Natural killer cell treated with Interleukin-12 subunit alpha and Interleukin-12 subunit beta and Interleukin-15 and Interleukin-18, amount 100 ng/mL, for 72 hours (primary cell): ENCODE data around the gene NFATC2. TPM values are rescaled to one million over a fixed set of nuclear protein-coding genes. Genes with fewer than 3 reads are reported as not detected.

Source experiments
- ATAC-seq, 2 donors: fragments of 150-1000 bp; cut with Tn5 transposase in 1 of 2; sonication (Bioruptor Pico), chemical (Tn5 transposase) in 1 of 2; 2 replicates each; pipeline ENCODE4 v1.10.0; 2021
- DNase-seq: peaks from one replicate; pipeline ENCODE4 v3.0.0; 2022; ENCODE audit warnings: low spot score
- H3K27ac Mint-ChIP-seq, 2 donors: 1 replicate in 1 of 2; 2 replicates in 1 of 2; pipeline ENCODE4 v1.8.0; 2022; ENCODE audit warnings: mixed read lengths in 2 of 2, mild to moderate bottlenecking in 1 of 2, moderate library complexity in 1 of 2
- H3K27me3 Mint-ChIP-seq, 2 donors: 1 replicate in 1 of 2; 2 replicates in 1 of 2; pipeline ENCODE4 v1.8.0; 2022; ENCODE audit warnings: mixed read lengths in 2 of 2
- H3K36me3 Mint-ChIP-seq: one replicate; pipeline ENCODE4 v1.8.0; 2022; ENCODE audit warnings: mixed read lengths
- H3K4me1 Mint-ChIP-seq, 2 donors: 1 replicate in 1 of 2; 2 replicates in 1 of 2; pipeline ENCODE4 v1.8.0; 2022; ENCODE audit warnings: low read depth in 2 of 2, mixed read lengths in 2 of 2, mild to moderate bottlenecking in 1 of 2
- H3K4me3 Mint-ChIP-seq: one replicate; pipeline ENCODE4 v1.8.0; 2022; ENCODE audit warnings: mixed read lengths
- H3K9me3 Mint-ChIP-seq: 2 replicates; pipeline ENCODE4 v1.8.0; 2022; ENCODE audit warnings: mixed read lengths
- total RNA-seq, 2 donors: library from RNA; stranded (reverse); gene quantifications; one replicate each; pipeline ENCODE4 v1.2.3, GENCODE V29; 2022

Gene NFATC2
- total RNA-seq, 2 donors from 2014 or later: 83.3 to 97.1 TPM

DNA sequence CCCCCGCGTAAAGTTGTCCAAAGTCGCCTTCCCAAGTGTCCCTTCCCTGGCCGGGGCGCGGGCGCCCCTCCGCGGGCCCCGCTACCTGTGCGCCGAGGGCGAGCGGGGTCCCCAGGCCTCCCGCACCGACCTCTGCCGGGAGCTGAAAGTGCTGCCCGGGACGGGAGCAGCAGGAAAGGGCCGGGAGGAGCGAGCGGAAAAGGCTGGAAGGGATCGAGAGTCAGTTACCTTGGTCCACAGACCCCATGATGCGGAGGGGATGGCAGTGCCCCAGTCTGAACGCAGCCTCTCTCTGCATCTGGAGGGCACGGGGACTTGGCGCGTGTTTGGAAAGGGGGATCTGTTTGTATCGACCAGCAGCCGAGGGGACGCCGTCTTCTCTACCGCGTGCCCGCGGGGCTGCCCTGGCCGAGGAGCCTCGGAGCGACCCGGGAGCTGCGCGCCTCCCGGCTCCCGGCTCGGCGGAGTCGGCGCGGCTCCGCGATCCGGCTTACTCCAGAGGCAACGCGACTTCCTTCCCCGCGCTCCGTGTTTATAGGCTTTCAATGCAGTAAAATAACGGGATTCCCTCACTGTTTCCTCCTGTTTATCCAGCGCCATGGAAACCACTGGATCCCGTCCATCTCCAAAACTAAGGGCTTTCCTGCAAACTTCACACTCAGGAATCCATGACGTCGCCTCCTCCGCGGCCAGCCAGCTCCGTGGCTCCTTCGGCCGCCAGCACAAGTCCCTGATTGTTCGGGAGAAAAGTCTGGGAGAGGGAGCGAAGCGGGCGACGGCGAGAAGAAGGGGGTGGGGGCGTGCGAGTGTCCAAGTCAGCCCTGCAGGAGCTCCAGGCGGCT lies 20.0 kb upstream of the NFATC2 start:
- peak; percentile 43 to 66 for ATAC-seq
- Mint-ChIP-seq H3K9me3 (no peaks in the 10 kb centered on the region), H3K27me3 (peaks cover 27 to 32% of the 10 kb centered on the region in 2 donors), H3K4me1 (peaks cover 18 to 23% of the 10 kb centered on the region in 2 donors), H3K4me3 (peak overlapping the region; percentile 61), H3K36me3 (no peaks in the 10 kb centered on the region), H3K27ac (no peak overlapping the region)
- no peak for DNase-seq

DNA sequence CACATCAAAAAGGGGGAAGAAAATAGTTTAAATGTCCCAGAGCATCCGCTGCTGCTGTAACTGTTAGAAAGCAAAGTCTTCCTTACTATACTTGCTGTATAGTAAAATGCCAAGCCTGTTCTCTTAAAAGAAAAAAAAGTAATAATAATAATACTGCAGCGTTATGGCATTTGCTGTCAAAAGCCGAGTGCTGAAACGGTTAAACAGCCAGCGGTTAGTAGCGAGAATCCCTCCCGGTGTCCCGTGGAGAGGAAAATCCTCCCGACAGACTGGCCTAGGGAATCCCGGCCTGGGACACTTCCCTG lies 19.5 kb upstream of the NFATC2 start:
- H3K9me3 Mint-ChIP-seq: no peaks in the 10 kb centered on the region
- no peak for ATAC-seq
- peaks cover 18 to 23% of the 10 kb centered on the region in 2 donors for H3K4me1 Mint-ChIP-seq
- peaks cover 27 to 32% of the 10 kb centered on the region in 2 donors for H3K27me3 Mint-ChIP-seq
- H3K36me3 Mint-ChIP-seq: no peaks in the 10 kb centered on the region
- DNase-seq: no peak
- H3K27ac Mint-ChIP-seq: peak overlapping the region in 1 of 2 donors; percentile 81
- peak overlapping the region; percentile 61 for H3K4me3 Mint-ChIP-seq

- H3K4me3 Mint-ChIP-seq: peak overlapping the region; percentile 61
- ATAC-seq (no peak), DNase-seq (no peak)
- H3K27ac Mint-ChIP-seq: peak overlapping the region in 1 of 2 donors; percentile 81
- H3K4me1 Mint-ChIP-seq: peaks cover 20 to 30% of the 10 kb centered on the region in 2 donors
- H3K36me3 Mint-ChIP-seq: no peaks in the 10 kb centered on the region
- no peaks in the 10 kb centered on the region for H3K9me3 Mint-ChIP-seq
- H3K27me3 Mint-ChIP-seq: peaks cover 27 to 32% of the 10 kb centered on the region in 2 donors
Observed at GRCh38 chr20:51560550-51561307, 18.2 kb upstream of the NFATC2 start.

- no peak for DNase-seq
- H3K36me3 Mint-ChIP-seq: no peaks in the 10 kb centered on the region
- H3K27me3 Mint-ChIP-seq: peaks cover 27 to 32% of the 10 kb centered on the region in 2 donors
- H3K9me3 Mint-ChIP-seq: no peaks in the 10 kb centered on the region
- peaks cover 26 to 33% of the 10 kb centered on the region in 2 donors for H3K4me1 Mint-ChIP-seq
- no peak overlapping the region for H3K4me3 Mint-ChIP-seq
- ATAC-seq: no peak
- peak overlapping the region in 1 of 2 donors; percentile 14 for H3K27ac Mint-ChIP-seq
Observed at GRCh38 chr20:51560042-51560441, 17.5 kb upstream of the NFATC2 start.

DNA sequence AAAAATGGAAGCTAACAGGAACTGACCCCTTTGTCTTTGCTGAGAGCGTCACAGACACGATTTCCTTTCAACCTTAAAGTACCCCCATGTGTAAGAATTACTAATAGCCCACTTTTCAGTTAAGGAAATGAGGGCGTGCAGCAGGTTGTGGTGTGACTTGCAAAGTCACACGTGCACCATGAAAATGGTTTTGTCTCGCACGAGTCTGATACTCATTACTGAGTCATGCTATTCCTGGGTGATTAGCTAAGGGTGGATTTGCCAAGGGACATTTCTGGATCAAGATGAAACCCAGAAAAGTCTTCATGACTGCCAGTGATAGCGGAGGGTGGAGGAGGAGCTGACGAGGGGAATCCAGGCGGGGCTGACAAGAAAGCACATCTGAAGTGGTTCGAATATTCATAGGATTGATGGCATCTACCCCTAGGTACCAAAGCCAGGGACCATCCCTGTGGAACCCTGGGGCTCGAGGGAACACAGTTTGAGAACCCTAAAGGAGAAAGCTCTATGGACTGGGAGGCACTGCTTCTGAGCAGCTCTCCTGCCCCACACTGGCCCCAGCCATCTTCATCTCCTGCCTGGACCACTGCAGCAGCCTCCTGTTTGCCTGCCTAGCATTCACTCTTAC lies 12.1 kb upstream of the NFATC2 start:
- ATAC-seq (peak; percentile 65 to 88), DNase-seq (peak; percentile 66)
- H3K27ac Mint-ChIP-seq: peak overlapping the region; percentile 40 to 47
- H3K27me3 Mint-ChIP-seq: peaks cover 4% of the 10 kb centered on the region in 2 donors
- H3K9me3 Mint-ChIP-seq: no peaks in the 10 kb centered on the region
- peaks cover 21 to 23% of the 10 kb centered on the region in 2 donors for H3K4me1 Mint-ChIP-seq
- H3K4me3 Mint-ChIP-seq: peak overlapping the region; percentile 6
- H3K36me3 Mint-ChIP-seq: no peaks in the 10 kb centered on the region

- Mint-ChIP-seq H3K36me3 (no peaks in the 10 kb centered on the region), H3K4me1 (peaks cover 21 to 23% of the 10 kb centered on the region in 2 donors), H3K27ac (peak overlapping the region; percentile 40 to 47), H3K4me3 (peak overlapping the region; percentile 6), H3K9me3 (no peaks in the 10 kb centered on the region), H3K27me3 (no peaks in the 10 kb centered on the region)
- no peak for DNase-seq
- ATAC-seq: peak in 1 of 2 donors; percentile 60
Observed at GRCh38 chr20:51553897-51554486, 11.5 kb upstream of the NFATC2 start.

DNA sequence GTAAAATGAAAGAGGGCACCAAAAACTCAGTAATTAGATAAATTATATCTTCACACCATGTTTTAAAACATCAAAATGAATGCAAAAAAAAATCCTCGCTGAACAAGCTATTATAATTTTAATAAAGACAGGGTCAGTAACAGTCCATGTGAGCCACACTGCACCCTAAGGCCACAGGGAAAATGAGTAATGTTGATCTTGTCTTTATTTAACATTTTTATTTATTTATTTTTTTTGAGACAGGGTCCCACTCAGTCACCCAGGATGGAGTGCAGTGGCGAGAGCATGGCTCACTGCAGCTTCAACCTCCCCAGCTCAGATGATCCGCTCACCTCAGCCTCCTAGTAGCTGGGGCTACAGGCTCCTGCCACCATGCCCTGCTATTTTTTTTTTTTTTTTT lies 8.7 kb upstream of the NFATC2 start:
- H3K36me3 Mint-ChIP-seq: no peaks in the 10 kb centered on the region
- no peak overlapping the region for H3K4me3 Mint-ChIP-seq
- H3K9me3 Mint-ChIP-seq: no peaks in the 10 kb centered on the region
- H3K27ac Mint-ChIP-seq: no peak overlapping the region
- H3K4me1 Mint-ChIP-seq: peaks cover 20 to 21% of the 10 kb centered on the region in 2 donors
- DNase-seq: no peak
- H3K27me3 Mint-ChIP-seq: no peaks in the 10 kb centered on the region
- ATAC-seq: no peak

DNA sequence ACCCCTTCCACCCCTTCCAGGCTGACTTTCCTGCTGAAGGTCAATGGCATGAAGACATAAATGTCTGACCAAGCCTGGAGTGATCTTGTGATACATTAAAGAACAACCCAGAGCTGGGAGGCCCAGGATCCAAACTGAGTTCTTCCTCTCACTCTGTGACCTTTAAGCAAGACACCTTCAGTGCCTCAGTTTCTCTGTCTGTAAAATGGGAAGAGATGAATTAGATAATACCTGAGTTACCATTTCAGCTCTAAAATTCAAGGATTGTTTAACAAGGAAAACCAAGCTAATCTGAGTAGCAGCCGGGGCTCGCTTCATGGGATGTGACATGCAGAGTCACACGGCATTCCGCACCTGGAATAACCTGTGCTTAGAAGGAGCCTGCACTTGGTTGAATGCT lies 7.0 kb upstream of the NFATC2 start:
- H3K27me3 Mint-ChIP-seq: peaks cover 0 to 8% of the 10 kb centered on the region in 2 donors
- DNase-seq: no peak
- no peak overlapping the region for H3K27ac Mint-ChIP-seq
- no peak for ATAC-seq
- no peaks in the 10 kb centered on the region for H3K36me3 Mint-ChIP-seq
- H3K9me3 Mint-ChIP-seq: peaks cover 5% of the 10 kb centered on the region
- H3K4me3 Mint-ChIP-seq: no peak overlapping the region
- H3K4me1 Mint-ChIP-seq: peaks cover 12 to 17% of the 10 kb centered on the region in 2 donors

DNA sequence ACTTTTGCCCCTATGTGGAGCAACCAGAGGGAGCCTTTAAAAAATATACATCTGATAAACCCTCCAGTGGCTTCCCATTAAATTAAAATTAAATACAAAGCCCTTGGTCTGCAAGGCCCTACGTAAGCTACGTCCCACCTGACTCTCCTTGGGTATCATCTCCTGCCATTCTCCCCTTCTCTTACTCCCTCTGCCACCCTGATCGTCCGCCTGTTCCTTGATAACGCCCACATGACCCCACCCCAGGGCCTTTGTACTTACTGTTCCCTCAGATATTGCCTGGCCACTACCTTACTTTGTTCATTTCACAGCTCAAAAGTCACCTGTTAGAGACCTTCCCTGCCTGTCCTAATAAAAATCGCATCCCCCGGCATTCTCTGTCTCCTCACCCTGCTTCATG lies 5.4 kb upstream of the NFATC2 start:
- H3K4me3 Mint-ChIP-seq: no peak overlapping the region
- H3K9me3 Mint-ChIP-seq: peaks cover 5% of the 10 kb centered on the region

DNA sequence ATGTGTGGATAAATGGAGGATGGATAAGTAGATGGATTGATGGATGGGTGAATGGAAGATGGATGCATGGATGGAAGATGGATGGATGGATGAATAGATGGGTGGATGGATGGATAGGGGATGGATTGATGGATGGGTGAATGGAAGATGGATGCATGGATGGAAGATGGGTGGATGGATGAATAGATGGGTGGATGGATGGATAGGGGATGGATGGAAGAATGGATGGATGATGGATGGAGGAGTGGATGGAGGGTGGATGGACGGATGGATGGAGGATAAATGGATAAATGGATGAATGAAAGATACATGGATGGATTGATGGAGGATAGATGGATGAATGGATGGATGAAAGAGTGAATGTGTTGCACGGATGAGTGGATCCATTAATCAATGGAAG lies 3.0 kb upstream of the NFATC2 start:
- Mint-ChIP-seq H3K27me3 (peaks cover 0 to 8% of the 10 kb centered on the region in 2 donors), H3K36me3 (no peaks in the 10 kb centered on the region), H3K9me3 (peaks cover 5% of the 10 kb centered on the region), H3K27ac (peak overlapping the region in 1 of 2 donors; percentile 15), H3K4me1 (peaks cover 24 to 31% of the 10 kb centered on the region in 2 donors), H3K4me3 (no peak overlapping the region)
- ATAC-seq: no peak
- DNase-seq: no peak

More for the DNA sequence above, 5.4 kb upstream of the NFATC2 start:
- ATAC-seq: no peak
- H3K27ac Mint-ChIP-seq: no peak overlapping the region
- peaks cover 10 to 14% of the 10 kb centered on the region in 2 donors for H3K4me1 Mint-ChIP-seq
- no peak for DNase-seq
- no peaks in the 10 kb centered on the region for H3K36me3 Mint-ChIP-seq
- H3K27me3 Mint-ChIP-seq: peaks cover 0 to 8% of the 10 kb centered on the region in 2 donors

GRCh38 chr20:51543422-51543788 lies 886 bp upstream of the NFATC2 start:
- peaks cover 43 to 51% of the 10 kb centered on the region in 2 donors for H3K4me1 Mint-ChIP-seq
- no peak for ATAC-seq

GRCh38 chr20:51542033-51542570 lies 417 bp downstream of the NFATC2 start:
- peak; percentile 54 to 66 for ATAC-seq
- Mint-ChIP-seq H3K27ac (peak overlapping the region; percentile 92 to 95), H3K9me3 (peaks cover 5% of the 10 kb centered on the region), H3K4me1 (peaks cover 53 to 64% of the 10 kb centered on the region in 2 donors), H3K36me3 (peaks cover 10% of the 10 kb centered on the region), H3K4me3 (peak overlapping the region; percentile 98), H3K27me3 (peaks cover 0 to 8% of the 10 kb centered on the region in 2 donors)
- peak; percentile 69 for DNase-seq

More at GRCh38 chr20:51543422-51543788, 886 bp upstream of the NFATC2 start:
- Mint-ChIP-seq H3K27me3 (peaks cover 0 to 8% of the 10 kb centered on the region in 2 donors), H3K27ac (peak overlapping the region in 1 of 2 donors; percentile 57), H3K9me3 (peaks cover 5% of the 10 kb centered on the region), H3K4me3 (peak overlapping the region; percentile 69), H3K36me3 (peaks cover 8% of the 10 kb centered on the region)
- no peak for DNase-seq
